ENCODE measurements around the gene MANEAL.
A peak's percentile ranks its signal among the peaks of the same experiment; 100 is the strongest.

Gene MANEAL

GRCh38 chr1:37817481-37817880 lies 23.8 kb downstream of the MANEAL start:
- in situ Hi-C loops (cut with HindIII; ENCODE audit: low pct_ligation_motif_present, low pct_unique_long_range_greater_than_20kb, low sequenced_read_pairs), result no loop called here
- DNase-seq, result no peak

GRCh38 chr1:37821481-37821880 lies 27.8 kb downstream of the MANEAL start:
- in situ Hi-C loops (cut with HindIII; ENCODE audit: low pct_ligation_motif_present, low pct_unique_long_range_greater_than_20kb, low sequenced_read_pairs), result no loop called here
- no peak for DNase-seq

- in situ Hi-C loops (cut with HindIII; ENCODE audit: low pct_ligation_motif_present, low pct_unique_long_range_greater_than_20kb, low sequenced_read_pairs), result no loop called here
- no peak for DNase-seq
Measured at GRCh38 chr1:37822906-37823815, 29.5 kb downstream of the MANEAL start.

GRCh38 chr1:37824001-37824400 lies 30.4 kb downstream of the MANEAL start:
- no peak for DNase-seq
- in situ Hi-C loops (cut with HindIII; ENCODE audit: low pct_ligation_motif_present, low pct_unique_long_range_greater_than_20kb, low sequenced_read_pairs), result no loop called here

- in situ Hi-C loops (cut with HindIII; ENCODE audit: low pct_ligation_motif_present, low pct_unique_long_range_greater_than_20kb, low sequenced_read_pairs), result no loop called here
- DNase-seq, result no peak
Measured at GRCh38 chr1:37825506-37825905, 31.9 kb downstream of the MANEAL start.

GRCh38 chr1:37828410-37829074 lies 34.9 kb downstream of the MANEAL start:
- in situ Hi-C loops (cut with HindIII; ENCODE audit: low pct_ligation_motif_present, low pct_unique_long_range_greater_than_20kb, low sequenced_read_pairs), result no loop called here
- DNase-seq, result no peak

GRCh38 chr1:37831109-37831508 lies 37.5 kb downstream of the MANEAL start:
- in situ Hi-C loops (cut with HindIII; ENCODE audit: low pct_ligation_motif_present, low pct_unique_long_range_greater_than_20kb, low sequenced_read_pairs), result no loop called here
- no peak for DNase-seq

- no peak for DNase-seq
- in situ Hi-C loops (cut with HindIII; ENCODE audit: low pct_ligation_motif_present, low pct_unique_long_range_greater_than_20kb, low sequenced_read_pairs), result no loop called here
Measured at GRCh38 chr1:37831809-37832208, 38.2 kb downstream of the MANEAL start.

GRCh38 chr1:37836788-37837187 lies 43.1 kb downstream of the MANEAL start:
- no peak for DNase-seq
- in situ Hi-C loops (cut with HindIII; ENCODE audit: low pct_ligation_motif_present, low pct_unique_long_range_greater_than_20kb, low sequenced_read_pairs), result no loop called here

- DNase-seq, result no peak
- in situ Hi-C loops (cut with HindIII; ENCODE audit: low pct_ligation_motif_present, low pct_unique_long_range_greater_than_20kb, low sequenced_read_pairs), result no loop called here
Measured at GRCh38 chr1:37839676-37840075, 46.0 kb downstream of the MANEAL start.

GRCh38 chr1:37840711-37841110 lies 47.1 kb downstream of the MANEAL start:
- in situ Hi-C loops (cut with HindIII; ENCODE audit: low pct_ligation_motif_present, low pct_unique_long_range_greater_than_20kb, low sequenced_read_pairs), result no loop called here
- DNase-seq, result no peak

GRCh38 chr1:37841652-37842051 lies 48.0 kb downstream of the MANEAL start:
- in situ Hi-C loops (cut with HindIII; ENCODE audit: low pct_ligation_motif_present, low pct_unique_long_range_greater_than_20kb, low sequenced_read_pairs), result no loop called here
- DNase-seq, result no peak

GRCh38 chr1:37844536-37844935 lies 50.9 kb downstream of the MANEAL start:
- DNase-seq, result peak; percentile 39
- in situ Hi-C loops (cut with HindIII; ENCODE audit: low pct_ligation_motif_present, low pct_unique_long_range_greater_than_20kb, low sequenced_read_pairs), result no loop called here

GRCh38 chr1:37845049-37845646 lies 51.5 kb downstream of the MANEAL start:
- no peak for DNase-seq
- in situ Hi-C loops (cut with HindIII; ENCODE audit: low pct_ligation_motif_present, low pct_unique_long_range_greater_than_20kb, low sequenced_read_pairs), result no loop called here

GRCh38 chr1:37845786-37846185 lies 52.1 kb downstream of the MANEAL start:
- DNase-seq, result no peak
- in situ Hi-C loops (cut with HindIII; ENCODE audit: low pct_ligation_motif_present, low pct_unique_long_range_greater_than_20kb, low sequenced_read_pairs), result no loop called here

- in situ Hi-C loops (cut with HindIII; ENCODE audit: low pct_ligation_motif_present, low pct_unique_long_range_greater_than_20kb, low sequenced_read_pairs), result no loop called here
- DNase-seq, result no peak
Measured at GRCh38 chr1:37846647-37847339, 53.1 kb downstream of the MANEAL start.

GRCh38 chr1:37849480-37849879 lies 55.8 kb downstream of the MANEAL start:
- DNase-seq, result no peak
- in situ Hi-C loops (cut with HindIII; ENCODE audit: low pct_ligation_motif_present, low pct_unique_long_range_greater_than_20kb, low sequenced_read_pairs), result no loop called here

GRCh38 chr1:37850352-37850955 lies 56.8 kb downstream of the MANEAL start:
- DNase-seq, result peak; percentile 18
- in situ Hi-C loops (cut with HindIII; ENCODE audit: low pct_ligation_motif_present, low pct_unique_long_range_greater_than_20kb, low sequenced_read_pairs), result no loop called here
